HPDE6-E6E7 (cell line): ENCODE data around the gene ATP10A.
"Not testable (repeated sequence)": the region's sequence is repeated elsewhere in the genome, so short reads cannot be mapped to it uniquely, and the experiment has no call there.

ENCODE experiments used
- DNase-seq: peaks from one replicate; pipeline ENCODE4 v3.0.0; 2011; ENCODE audit warnings: missing footprints; ENCODE audit errors: extremely low spot score

ATP10A gene

GRCh38 chr15:25882466-25882865, 19.3 kb upstream of the ATP10A start:
- DNase-seq = no peak

- not testable (repeated sequence) for DNase-seq
Observed at GRCh38 chr15:25880877-25881276, 17.8 kb upstream of the ATP10A start.

GRCh38 chr15:25880411-25880810, 17.3 kb upstream of the ATP10A start:
- no peak for DNase-seq

DNA sequence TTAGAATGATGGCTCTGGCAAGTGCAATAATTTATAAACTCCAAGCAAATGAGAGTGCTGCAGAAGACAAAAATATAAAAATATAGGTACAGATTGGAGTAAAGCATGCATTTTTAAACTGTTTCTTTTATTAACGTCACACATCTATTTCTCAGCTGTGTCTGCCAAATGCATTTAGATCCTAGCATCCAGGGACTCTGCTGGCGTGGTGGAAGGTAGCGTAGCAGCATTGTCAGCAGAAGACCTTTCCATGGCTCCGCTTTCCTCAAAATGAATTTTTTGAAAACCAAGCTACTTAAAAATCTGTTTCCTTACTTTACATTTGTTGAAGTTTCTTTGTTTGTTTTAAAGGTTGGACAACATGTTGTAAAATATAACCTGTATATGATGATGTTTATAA, 16.3 kb upstream of the ATP10A start:
- no peak for DNase-seq

DNA sequence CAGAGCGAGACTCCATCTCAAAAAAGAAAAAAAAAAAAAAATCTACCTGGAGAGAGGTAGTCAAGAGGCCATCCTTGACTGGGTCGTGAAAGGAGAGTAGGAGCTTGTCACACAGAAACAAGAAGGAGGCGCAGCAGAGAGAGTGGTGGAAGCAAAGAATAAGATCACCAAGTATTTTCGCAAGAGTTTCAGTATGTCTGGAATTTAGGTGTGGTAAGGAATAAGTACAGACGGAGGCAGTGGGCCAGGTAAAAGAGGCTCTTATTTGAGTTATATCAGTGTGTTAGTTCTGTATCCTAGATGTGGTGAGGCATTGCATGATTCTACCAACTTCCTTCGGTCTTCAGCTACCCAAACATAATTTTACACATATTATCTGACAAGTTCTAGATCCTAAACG, 14.6 kb upstream of the ATP10A start:
- DNase-seq = no peak

DNA sequence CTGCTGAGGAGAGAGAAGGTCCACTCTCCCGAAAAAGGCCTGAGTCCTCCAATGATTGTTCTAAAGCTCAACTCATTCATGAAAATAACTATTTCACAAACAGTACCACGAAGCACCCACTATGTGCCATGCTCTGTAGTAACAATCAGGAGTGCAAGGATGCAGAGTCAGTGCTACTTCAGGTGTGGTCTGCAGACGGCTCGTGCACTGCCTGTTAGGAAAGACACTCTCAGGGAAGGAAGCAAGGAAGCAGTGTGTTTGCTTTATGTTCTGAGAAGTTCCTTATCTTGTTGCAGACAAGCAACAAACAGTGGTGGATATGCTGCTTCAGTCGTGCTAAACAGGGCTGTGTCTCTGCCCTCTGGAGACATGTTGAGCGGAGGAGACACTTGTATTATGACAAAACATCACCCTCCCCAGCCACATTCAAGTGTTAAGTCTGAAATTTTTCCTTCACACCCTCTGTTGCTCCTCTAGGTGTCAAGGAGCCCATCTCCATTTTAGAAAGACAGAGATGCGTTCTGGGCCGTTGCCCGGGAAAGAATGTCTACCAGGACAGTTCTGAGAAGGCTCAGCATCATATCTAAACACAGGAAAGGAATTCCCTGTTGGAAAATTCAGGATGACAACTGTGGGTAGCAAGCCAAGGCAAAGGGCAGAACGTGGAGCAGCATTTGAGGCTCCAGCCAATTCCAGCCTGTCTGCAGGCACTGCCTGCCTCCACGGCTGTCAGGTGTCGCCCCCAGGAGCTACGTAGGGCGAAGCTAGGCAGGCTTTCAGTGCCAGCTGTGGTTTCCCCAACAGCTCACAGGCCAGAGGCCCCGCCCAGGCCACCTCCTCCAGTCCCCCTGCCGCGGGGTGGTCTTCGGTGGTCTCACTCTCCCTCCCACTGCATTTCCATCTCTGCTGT, 13.4 kb upstream of the ATP10A start:
- DNase-seq = no peak

DNA sequence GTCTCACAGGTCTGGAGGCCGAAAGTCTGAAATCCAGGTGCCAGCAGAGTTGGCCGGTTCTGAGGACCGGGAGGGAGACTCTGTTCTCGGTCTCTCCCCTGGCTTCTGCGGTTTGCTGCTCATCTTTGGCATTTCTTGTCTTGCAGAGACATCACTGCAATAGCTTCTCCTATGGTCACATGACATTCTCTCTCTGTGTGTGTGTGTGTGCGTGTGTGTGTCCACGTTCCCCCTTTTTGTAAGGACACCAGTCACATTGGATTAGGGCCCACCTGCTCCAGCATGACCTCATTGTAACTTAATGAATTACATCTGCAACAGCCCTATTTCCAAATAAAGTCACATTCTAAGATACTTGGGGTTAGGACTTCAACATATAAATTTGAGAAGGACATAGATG, 12.4 kb upstream of the ATP10A start:
- no peak for DNase-seq

DNA sequence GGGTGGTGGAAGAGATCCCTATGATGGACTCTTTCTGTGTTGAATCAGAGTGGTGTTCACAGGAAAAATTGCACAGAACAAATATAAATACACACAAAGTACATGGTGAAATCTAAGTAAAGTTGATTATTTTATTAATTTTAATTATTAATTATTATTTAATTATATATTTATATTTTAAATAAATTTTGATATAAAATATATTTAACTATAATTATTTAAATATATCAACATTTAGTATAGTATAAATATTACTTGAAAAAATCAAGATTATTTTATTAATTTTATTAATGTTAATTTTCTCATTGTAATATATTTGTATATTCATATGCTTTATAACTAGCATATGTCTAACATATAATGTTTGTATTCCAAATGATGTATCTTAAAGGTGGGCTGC, 11.3 kb upstream of the ATP10A start:
- DNase-seq = no peak

DNA sequence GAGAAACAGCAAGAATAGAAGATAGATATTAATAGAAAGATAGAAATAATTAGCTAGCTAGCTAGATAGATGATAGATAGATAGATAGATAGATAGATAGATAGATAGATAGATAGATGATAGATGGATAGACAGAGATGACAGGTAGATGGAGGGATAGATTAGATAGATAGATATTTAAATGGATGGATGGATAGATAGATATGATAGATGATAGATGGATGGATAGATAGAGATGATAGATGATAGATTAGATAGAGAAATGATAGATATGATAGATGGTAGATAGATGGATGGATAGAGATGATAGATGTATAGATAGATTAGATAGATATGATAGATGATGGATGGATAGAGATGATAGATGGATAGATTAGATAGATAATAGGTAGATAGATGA, 8.3 kb upstream of the ATP10A start:
- no peak for DNase-seq

GRCh38 chr15:25870938-25871337, 7.8 kb upstream of the ATP10A start:
- DNase-seq = no peak

DNA sequence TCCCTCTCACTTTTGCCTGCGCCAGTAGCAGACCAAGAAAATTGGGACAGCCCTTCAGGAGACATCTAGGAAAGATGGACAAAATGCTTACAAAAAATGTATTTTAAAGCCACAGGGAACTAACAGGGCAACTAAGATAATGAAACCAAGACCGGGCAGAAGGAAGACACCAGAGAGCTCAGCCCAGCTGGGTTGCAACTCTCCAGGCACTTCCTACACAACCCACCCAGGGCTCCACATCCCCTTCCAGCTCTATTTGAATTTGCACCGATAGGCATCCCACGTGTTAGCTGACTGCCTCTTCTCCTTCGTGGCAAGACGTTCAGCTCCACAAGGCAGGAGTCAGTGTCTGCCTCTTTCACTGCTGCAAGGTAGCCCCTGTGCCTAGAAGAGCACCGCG, 6.6 kb upstream of the ATP10A start:
- DNase-seq = no peak

DNA sequence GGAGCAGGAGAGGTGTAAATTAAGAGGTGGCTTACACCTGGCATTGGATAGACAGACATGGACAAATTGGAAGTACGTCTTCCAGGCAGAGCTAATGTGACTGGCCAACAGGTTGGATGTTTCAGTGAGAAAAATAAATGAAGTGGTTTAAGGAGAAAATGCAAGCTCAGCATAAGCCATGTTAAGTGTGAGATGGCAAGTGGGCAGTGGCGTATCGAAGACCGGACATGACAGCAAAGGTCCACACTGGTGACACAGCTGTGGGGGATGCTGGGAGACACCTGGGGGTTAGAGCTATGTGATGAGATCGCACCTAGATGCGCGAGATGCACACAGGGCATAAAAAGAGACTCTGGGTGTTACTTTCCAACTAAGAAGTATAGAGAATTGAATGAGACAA, 3.7 kb upstream of the ATP10A start:
- DNase-seq = no peak

- DNase-seq = no peak
Observed at GRCh38 chr15:25866251-25866650, 3.1 kb upstream of the ATP10A start.

GRCh38 chr15:25864966-25865365, 1.8 kb upstream of the ATP10A start:
- no peak for DNase-seq

- no peak for DNase-seq
Observed at GRCh38 chr15:25863968-25864580, 947 bp upstream of the ATP10A start.

DNA sequence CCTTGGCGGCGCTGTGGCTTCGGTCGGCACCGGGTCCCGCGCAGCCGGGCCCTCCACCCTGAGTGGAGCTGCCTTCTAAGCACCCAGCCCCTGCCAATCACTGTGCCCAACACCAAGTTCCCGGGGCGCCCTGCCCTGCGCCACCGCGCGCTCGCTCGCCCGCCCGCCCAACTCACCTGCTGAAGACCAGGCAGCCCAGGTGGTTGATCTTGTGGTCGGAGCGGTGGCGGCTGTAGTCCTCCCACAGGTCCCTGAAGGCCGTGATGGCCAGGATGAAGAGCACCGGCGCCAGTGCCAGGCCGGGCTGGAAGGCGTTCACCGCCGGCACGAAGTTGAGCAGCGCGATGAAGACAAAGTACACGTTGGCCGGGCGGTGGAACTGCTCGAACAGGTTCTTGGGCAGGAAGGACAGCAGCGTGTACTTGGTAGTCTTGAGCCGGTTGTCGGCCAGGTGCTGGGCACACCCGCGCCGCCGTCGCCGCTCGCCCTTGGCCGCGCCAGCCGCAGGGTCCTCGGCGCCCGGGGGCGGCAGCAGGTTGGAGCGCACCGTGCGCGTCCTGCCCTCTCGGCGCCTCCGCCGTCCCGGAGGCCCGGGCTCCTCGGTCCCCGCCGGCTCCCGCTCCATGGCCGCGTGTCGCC, 536 bp downstream of the ATP10A start:
- no peak for DNase-seq

GRCh38 chr15:25862071-25862471, 1.1 kb downstream of the ATP10A start:
- no peak for DNase-seq

DNA sequence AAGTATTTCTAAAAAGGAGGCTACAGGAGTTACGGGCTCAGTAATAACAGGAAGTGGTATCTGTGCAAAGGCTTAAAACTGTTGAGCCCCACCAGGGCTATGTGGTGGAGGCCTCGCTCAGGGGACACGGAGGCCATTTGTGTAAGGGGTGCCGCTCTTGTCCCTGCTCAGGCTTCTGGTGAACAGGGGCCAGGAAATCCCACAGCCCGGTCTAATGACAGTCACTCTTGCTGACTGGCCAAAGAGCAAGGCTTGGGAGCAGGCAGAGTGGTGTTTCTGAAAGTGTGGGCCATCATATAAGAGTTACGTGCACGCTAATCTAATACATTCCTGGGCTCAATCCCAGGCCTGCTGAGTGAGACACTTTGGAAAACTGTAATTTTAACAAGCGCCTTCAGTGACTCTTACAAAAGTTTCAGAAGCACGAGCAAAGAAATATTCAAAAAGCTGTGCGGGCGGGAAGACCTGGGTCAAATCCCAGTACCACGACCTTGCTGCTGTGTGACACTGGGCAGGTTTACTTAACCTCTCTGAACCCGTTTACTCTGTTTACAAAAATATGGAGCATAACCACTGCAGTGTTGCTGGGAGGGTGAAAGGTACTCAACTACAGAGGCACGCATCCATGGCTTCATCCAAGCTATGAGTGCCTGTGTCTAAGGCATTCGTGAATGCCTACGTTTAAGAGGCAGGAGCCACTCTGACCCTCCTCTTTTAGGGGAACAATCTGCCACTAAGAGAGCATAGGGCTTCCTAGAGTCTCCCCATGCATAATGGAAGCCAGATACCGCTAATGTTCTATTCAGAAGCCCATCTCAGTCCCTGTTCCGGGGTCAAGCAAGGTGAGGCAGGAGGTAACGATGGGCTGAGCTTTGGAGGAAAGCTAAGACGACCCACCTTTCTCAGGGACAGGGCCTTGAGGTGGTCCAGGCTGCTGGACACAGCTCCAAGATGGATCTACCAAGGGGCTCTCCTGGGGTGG, 2.0 kb downstream of the ATP10A start:
- no peak for DNase-seq

DNA sequence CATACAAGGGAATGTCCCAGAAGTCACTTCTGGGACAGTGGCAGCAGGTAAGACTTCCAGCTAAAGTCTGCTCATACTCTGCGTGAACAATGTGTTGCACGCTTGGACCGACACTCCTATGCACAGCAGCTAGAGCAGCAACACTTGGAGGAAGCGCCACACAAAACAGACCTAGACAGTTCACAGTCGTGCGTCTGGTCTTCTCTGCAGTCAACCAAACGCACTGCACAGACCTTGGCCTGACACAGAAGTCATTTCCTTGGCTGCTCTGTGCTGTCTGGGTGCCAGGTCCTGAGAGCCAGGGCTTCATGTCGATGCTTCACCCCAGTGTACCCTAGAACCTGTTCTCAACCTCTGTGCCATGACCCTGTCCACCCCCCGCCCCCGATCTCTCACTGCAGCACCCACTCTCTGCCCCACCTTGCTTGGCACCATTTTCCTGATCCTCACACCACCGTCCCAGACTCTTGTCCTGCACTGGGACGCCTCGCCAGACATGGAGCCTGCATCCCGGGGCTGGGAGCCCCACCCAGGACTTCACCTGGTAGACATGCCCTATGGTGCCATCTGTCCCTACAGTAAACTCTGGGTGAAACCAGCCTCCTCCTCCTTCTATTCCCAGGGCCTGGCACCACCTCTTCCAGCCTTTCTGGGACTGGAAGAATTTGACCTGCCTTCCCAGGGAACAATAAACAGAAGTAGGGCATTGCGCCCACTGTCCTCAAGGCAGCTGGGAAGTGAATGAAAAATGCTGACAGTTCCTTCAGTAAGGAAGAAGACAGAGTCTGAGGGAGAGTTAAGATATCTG, 3.1 kb downstream of the ATP10A start:
- DNase-seq = no peak

DNA sequence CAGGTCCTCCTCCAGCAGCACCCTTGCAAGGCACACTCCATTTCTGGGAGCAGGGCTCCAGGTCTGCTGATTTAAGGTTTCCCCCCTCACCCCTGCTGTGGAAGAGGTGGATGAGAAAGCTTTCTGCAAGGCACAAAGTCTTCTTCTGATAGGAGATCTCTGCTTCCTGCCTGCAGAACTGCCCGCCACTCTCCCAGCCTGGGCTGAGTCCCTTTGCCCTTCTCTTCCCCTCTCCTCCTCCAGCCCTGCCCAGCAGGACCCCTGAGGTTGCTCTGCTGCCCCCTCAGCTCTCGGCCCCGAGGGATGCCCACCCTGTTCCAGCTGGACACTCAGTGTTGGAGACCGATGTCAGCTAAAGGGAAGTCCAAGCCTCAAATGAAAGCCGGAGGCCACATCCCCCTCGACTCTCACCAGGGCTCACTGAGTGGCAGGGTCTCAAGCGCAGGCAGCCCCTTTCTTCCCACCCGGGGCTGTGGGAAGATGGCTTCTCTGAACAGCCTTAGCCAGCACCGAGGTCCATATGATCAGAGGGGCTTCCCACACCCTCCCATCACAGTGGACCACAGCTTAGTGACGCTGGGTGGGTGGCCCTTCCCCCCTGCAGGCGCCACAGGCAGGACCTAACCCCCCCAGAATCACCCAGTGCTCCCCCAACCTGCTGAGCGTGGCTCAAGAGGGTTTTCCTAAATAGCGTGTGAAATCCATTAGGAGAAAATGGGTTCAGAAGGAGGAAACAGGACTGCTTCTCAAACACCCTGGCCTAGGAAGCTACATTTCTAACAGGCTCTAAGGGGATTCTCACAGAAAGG, 4.0 kb downstream of the ATP10A start:
- no peak for DNase-seq
